HepG2 (cell line): ENCODE data around the gene STAC.

Experiments used
- MYC ChIP-seq: sonication (generic); formaldehyde crosslinking; IDR thresholded peaks from 2 replicates; pipeline ENCODE4 v1.9.0; 2021; ENCODE audit warnings: missing genetic modification reagents, borderline replicate concordance
- RXRA ChIP-seq: sonication (generic); formaldehyde crosslinking; IDR thresholded peaks from 2 replicates; pipeline ENCODE4 v1.5.1; 2020; ENCODE audit warnings: missing genetic modification reagents
- SAP130 ChIP-seq: IDR thresholded peaks from 2 replicates; pipeline ENCODE4 v1.6.1; 2016; ENCODE audit warnings: low read depth

GRCh38 chr3:36496684-36497633 lies 116.7 kb downstream of the STAC start:
- TF ChIP-seq RXRA (no peak), SAP130 (CRISPR knock-in tag) (no peak), MYC (no peak)
